HG02852 (cell line): Measurements from ENCODE around the gene POLRMT.
"Not testable (repeated sequence)": the region's sequence is repeated elsewhere in the genome, so short reads cannot be mapped to it uniquely, and the experiment has no call there.

Experiments
- ATAC-seq: cut with Tn5 transposase; IDR thresholded peaks from one replicate; pipeline ENCODE4 v1.9.1; 2021; ENCODE audit warnings: mild to moderate bottlenecking, moderate library complexity; ENCODE audit not compliant: unreplicated experiment

POLRMT gene

DNA sequence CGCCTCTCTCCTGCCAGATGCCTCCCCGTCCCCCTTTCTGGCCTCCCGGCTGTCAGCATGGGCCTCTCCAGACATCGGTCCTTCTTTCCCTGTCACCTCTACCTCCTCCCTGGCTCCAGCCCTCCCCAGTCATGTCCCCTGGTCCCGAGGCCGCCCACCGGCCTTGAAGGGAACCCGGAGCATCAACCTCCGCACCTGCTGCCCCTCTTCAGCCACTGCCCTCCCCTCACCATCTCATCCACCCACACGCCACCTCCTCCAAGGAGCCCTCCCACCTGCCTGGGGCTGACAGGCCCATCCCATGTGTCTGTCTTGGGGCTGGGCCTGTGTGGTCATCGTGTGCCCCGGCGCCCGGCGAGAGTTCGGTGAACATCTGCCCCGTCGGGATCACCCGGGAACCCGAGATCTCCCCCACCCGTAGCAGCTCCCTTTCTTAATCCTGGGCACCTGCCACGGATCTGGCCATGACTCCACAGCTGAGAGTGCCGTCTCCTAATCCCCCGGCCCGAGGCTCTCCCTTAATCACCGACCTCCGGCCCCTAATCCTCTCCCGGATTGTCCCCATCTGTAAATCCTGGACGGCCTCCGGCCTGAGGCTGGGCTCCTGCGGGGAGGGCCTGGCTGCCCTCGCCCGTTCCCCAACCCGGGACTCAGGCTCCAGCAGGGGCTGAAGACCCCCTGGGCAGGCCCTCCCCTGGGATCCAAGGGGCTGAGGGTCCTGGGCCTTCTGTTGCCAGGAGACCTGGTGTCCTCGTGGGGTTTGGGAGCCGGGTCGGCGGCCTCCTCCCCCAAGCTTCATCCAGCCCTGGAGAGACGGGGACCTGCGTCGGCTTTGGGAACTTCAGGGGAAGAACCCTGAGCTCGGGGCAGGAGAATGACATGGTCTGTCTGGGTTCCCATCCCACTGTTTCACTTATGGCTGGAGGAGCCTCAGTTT is 37.7 kb downstream of the POLRMT start:
- no peak for ATAC-seq

DNA sequence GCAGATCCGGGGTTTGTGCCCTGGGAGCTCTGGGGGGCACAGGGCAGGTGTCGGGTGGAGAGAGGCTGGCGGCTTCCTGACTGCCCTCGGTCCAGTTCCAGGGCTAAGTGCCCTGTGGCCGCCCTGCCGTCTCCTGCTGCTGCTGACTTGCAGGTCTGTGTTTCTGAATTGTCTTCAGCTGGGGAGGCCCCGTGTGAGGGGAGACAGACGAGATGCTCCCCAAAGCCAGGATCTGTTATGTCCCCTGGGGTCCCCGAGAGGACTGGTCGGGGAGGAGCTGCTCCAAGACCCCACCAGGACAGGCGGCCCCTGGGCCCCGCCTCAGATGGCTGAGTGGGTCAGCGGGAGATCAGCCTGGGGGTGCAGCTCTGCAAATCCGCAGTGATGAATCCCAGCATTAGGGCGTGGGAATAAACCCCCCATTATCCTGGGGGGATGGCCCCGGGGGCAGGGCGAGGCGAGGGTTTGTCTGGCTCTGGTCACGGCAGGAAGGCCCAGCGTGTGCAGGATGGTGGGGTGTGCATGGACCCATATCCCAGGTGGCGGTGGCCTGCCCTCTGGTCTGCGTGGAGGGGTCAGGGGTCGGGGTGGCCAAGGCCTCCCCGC is 39.0 kb downstream of the POLRMT start:
- no peak for ATAC-seq

DNA sequence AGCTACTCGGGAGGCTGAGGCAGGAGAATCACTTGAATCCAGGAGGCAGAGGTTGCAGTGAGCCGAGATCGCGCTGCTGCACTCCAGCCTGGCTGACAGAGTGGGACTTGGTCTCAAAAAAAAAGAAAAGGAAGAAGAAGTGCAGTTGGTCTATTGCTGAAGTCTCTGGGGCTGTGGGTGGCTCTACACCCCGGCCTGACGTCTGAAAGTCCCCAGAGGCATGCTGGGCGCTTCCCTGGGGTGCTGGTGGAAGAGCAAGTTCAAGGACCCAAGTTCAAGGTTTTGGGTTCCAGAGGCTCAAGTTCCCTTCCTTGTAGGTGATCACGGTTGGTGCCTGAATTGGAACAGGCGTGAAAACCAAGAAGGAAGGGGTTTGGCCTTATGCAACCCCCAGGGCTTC is 39.8 kb downstream of the POLRMT start:
- ATAC-seq, result no peak

DNA sequence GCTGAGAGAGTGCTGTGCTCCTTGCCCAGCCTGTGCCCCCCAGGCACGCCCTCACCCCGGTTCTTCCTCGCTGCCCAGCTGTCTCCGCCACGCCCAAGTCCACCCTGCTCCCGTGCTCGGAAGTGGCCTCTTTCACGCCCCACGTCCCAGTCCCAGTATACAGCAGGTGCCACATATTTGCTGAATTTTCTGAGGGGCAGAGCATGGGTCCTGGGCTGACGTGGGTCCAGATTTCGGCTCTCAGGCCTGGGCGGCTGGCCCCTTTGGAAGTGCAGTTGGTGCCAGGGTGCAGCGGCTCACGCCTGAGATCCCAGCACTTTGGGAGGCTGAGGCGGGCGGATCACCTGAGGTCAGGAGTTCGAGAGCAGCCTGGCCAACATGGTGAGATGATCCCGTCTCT is 40.3 kb downstream of the POLRMT start:
- ATAC-seq, result no peak

DNA sequence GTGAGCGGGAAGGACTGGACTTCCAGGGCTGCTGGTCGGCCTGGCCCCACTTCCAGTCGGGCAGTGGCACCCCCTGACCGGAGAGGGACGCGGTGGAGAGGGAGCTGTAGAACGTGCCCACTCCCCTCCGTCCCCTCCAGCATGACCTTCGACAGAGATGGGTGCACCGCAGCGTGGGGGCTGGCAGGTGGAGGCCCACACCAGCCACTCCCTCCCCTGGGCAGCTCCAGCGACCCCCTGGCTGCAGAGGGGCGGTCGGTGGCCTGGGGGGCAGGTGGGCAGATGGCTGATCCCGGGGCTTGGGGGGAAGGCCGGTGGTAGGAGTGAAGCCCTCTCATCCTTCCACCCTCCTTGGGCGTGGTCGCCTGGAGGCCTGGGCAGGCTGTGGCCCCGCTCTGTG is 41.2 kb downstream of the POLRMT start:
- no peak for ATAC-seq

DNA sequence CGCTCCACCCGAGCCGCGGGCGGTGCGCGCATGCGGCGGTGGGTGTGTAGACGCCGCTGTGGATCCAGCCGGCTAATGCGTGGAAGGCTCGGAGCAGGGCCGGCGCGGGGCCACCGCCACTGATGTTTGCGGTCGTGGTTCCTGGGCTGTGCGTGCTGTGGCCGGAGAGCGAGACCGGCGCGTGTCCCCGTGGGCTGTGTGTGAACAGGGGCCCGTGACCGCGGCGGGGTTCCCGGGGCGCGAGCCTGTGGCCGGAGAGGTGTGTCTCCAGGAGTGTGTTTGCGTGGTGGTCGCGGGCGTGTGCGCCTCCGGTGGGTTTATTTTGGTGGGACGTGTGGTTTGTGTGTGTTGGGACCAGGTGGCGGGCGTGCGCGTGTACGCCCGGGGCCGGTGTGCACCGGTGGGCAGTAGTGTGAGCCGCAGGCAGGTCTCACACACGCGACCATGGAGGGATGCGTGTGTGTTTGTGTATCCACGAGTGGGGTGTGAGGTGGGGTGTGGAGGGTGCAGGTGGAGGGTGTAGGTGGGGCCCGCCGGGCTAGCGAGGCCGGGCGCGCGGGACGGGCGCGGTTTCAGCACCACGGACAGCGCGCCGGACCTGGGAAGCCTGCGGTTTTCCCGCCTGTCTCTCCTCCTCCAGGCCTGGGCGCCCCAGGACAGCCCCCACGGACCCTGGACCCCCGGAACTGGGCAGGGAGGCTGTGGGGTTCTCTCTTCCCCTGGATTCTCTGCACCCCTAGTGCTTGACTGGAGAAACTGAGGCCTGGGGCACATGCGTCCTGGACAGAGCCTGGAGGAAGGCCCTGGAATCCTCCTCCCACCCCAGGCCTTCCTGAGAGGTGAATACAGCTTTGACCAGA is 42.0 kb downstream of the POLRMT start:
- ATAC-seq, result no peak

DNA sequence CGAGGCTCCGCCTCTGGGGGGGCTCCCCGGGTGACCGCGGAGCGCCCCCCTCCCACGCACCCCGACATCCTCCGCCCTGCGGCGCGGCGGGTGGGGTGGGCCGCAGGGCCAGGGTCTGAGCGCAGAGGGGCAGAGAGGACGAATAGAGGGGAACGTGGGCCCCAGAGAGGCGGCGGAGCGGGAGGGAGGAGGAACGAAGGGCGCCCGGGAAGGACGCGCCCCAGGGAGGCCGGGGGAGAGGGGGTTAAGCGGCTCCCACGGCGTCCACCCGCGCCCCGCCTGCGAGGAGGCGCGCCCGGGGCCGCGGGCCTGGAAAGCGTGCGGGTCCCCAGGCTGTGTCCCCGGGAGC is 42.6 kb downstream of the POLRMT start:
- ATAC-seq, result no peak

DNA sequence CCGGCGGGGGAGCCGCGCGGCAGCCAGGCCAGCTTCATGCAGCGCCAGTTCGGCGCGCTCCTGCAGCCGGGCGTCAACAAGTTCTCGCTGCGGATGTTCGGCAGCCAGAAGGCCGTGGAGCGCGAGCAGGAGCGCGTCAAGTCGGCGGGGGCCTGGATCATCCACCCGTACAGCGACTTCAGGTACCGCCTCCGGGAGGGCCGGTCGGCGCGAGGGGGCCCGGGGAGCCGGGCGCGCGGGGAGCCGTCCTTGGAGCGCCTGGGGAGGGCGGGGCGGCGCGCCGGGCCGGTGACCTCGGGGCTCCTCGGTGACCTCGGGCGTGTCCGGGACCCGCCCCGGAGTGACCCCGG is 43.0 kb downstream of the POLRMT start:
- ATAC-seq, result no peak

DNA sequence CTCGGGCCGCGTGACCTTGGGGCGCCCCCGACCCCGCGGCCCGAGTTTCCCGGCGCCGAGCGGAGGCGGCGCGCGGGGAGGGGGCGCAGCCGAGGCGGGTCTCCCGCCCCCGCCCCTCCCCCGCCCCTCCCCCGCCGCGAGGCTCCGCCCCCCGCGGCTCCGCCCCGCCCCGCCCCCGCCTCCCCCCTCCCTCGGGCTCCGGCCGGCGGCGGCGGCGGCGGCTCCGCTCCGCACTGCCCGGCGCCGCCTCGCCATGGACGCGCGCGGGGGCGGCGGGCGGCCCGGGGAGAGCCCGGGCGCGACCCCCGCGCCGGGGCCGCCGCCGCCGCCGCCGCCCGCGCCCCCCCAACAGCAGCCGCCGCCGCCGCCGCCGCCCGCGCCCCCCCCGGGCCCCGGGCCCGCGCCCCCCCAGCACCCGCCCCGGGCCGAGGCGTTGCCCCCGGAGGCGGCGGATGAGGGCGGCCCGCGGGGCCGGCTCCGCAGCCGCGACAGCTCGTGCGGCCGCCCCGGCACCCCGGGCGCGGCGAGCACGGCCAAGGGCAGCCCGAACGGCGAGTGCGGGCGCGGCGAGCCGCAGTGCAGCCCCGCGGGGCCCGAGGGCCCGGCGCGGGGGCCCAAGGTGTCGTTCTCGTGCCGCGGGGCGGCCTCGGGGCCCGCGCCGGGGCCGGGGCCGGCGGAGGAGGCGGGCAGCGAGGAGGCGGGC is 43.5 kb downstream of the POLRMT start, which contains the start of gene HCN2:
TSS of gene HCN2 (plus strand) at position 189 of the 703 bp plus-strand sequence. CDS start at position 254, 65 bp downstream.
- ATAC-seq, result no peak

DNA sequence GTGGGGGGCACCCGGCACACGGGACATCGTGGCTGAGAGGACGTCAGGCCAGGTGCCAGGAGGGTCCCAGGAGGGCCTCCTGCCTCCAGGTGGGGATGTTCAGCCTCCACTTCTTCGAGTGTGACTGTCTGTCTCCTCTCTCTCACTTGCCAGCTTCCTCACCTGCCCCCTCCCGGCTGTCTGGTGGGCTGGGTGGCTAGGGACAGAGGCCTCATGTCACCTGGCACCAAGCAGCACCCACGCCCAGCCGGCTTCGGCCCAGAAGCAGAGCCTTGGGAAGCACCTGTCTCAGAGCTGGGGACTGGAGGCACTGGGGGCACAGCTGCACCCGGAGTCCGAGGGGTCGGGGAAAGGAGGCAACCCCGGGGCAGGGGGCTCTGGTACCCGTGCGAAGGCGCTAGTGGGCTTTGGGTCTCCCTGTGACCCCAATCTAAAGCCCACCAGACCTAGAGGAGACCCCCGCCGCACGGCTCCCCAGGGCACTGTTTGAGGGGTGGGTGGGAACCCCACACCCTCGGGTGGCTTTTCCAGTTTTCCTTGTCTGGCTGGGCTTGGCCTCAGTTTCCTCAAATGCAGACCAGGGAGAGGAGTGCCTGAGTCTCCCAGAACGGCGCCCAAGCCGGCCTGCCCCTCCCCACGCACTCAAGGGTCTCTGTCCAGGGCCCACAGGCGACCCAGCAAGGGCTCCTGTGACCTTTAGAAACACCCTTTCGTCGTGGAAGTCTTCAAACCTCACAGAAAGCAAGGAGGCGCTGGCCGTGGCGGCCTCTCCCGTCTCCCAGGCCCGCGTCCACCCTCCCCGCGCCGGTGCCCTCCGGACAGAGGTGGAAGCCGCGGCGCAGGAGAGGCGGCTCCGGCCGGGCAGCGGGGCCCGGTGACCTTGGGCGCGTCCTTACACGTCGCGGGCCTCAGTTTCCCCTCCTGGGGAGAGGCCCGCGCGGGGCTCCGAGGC is 44.3 kb downstream of the POLRMT start:
- no peak for ATAC-seq

DNA sequence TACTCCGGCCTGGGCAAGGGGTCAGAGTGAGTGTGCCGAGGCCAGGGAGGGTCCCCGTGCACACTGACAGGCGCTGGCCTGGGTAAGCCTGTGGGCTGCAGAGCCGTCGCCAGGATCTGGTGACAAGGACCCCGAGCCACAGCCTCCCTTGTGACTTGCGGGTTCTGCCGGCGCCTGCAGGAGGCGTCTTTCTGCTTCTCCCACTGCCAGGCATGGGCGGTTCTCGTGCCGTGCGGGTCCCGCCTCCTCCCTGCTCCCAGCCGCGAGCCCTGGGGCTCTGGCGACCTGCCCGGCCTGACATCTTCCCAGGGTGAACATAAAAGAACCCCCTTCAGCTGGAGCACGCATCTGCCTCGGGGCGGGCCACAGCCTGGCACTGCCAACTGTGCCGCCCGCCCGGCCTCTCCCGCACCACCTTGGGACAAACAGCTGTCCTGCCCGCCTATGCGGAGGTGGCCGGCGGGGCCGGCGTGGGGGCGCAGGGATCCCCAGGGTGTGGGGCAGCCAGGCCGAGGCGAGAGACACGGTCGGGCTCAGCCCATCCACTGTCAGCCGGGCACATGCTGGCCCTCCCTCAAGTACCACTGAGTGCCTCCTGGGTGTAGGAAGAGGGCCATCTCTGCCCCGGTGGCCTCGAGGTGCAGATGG is 45.1 kb downstream of the POLRMT start:
- no peak for ATAC-seq

DNA sequence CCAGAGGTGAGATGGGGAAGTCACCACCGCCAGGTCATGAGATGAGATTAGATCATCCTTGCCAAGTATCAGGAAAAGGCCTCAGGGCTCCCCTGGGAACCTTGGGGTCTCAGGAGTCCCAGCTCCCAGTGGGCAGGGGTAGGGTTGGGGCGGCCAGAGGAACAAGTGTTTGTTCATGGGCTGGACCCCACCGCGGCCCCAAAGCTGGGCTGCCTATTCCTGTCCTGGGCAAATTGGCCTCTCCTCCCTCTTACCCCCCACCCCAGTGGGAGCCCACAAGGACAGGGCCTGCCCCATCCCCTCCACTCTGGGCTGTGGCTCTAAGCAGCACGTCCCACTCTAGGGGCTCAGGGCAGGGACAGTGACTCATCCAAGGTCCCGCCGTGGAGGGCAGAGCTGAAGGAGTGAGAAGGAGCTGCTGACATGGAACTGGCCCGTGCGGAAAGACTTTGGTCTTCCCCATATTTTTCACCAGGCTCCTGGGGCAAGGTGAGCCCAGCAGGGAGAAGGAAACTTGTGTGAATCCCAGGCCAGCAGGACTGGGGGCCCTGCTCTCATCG is 47.7 kb downstream of the POLRMT start:
- no peak for ATAC-seq

DNA sequence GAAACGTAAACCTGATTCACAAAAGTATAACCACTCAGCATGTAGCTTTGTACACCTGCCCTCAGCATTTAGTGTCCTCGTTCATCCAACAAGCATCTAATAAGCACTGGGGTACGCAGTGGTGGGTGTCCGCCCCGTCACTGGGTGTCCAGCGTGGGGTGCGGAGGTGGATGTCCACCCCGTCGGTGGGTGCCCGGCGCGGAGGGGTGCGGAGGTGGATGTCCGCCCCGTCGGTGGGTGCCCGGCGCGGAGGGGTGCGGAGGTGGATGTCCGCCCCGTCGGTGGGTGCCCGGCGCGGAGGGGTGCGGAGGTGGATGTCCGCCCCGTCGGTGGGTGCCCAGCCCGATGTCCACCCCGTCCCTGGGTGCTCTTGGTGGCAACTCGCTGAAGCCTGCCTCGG is 48.2 kb downstream of the POLRMT start:
- ATAC-seq, result not testable (repeated sequence)

DNA sequence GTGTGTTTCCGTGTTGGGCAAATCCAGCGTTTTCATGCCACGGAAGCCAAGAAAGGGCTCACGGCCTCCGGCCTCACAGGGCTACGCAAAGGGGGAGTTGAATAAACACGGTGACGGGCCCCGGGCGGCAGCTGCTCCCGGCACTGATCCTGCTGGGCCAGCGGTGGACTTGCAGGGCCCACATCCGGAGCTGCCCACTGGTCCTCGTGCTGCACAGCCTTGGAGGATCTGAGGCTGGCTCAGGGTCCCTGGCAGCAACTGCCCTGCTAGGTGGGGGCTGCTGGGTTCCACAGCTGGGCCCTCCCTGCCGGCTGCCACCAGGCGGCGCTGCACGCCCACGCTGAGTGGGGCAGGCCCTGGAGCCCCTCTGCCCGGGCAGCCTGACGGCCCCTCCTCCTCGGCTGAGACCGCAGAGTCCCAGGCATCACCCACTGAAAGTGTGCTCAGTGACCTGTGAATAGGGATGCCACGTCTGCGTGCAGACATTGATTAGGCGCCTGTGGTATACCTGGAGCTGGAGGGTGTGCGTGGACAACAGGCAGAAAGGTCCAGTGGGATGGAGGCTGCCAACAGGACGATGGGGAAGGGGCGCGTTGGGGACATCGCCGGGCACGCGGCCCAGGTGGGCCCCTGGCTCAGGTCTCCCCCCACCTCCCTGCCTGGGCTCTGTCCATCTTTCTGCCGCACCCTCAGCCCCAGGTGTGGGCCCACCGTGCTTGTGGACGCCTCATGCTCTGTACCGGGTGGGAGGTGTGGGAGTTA is 48.9 kb downstream of the POLRMT start:
- no peak for ATAC-seq

DNA sequence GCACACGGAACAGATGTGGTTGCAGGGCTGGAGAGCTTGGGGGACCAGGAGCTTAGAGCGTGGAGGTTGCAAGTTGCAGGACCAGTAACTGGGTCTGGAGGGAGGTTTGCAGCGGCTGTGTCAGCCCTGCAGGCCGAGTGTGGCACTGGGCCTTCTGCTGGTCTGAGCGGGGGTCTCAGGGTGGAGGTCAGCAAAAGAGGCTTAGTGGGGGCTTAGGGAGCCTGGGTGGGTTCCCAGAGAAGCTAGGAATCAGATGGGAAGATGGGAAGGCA is 49.4 kb downstream of the POLRMT start:
- ATAC-seq, result no peak

DNA sequence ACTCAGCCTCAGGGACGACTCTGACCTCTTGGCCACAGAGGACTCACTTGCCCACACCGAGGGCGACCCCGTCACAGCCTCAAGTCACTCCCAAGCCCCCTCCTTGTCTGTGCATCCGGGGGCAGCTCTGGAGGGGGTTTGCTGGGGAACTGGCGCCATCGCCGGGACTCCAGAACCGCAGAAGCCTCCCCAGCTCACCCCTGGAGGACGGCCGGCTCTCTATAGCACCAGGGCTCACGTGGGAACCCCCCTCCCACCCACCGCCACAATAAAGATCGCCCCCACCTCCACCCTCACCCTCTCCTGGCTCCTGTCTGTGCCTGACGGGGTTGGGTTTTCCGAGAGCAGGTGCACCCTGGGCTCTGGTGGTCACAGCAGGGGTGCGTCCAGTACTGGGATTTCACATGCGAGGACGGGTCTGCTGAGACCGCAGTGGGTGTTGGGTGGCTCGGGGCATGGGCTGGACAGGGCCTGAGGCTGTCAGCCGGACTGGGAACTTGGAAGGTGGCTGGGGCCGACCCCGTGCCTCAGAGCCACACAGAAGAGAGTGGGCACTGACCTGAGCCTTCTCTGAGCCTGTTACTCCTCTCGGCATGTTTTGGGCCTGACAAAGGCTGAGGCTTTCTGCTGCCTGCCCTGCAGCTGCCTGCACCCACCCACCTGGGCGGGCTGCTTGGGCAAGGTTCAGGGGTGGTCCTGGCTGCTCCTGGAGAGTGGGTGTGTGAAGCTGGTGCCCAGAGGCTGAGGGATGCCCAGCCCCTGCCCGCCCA is 50.0 kb downstream of the POLRMT start:
- no peak for ATAC-seq

DNA sequence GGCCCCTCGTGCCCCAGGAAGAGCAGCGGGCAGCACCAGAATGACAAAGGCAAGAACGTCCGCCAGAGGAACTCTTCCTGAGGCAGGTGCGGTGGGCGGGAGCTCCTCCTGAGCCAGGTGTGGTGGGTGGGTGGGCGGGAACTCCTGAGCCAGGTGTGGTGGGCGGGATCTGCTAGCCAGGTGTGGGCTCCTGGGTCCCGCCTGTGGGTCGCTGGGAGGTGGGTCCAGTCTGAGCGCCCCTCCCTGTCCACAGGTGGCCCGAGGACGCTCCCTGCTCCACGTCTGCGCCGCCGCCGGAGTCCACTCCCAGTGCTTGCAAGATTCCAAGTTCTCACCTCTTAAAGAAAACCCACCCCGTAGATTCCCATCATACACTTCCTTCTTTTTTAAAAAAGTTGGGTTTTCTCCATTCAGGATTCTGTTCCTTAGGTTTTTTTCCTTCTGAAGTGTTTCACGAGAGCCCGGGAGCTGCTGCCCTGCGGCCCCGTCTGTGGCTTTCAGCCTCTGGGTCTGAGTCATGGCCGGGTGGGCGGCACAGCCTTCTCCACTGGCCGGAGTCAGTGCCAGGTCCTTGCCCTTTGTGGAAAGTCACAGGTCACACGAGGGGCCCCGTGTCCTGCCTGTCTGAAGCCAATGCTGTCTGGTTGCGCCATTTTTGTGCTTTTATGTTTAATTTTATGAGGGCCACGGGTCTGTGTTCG is 50.7 kb downstream of the POLRMT start:
- ATAC-seq, result no peak
